HEK293T (cell line): ENCODE results near the gene TRAT1.
"Not testable (repeated sequence)": the region's sequence is repeated elsewhere in the genome, so short reads cannot be mapped to it uniquely, and the experiment has no call there.

ENCODE experiments used
- CTCF ChIA-PET: fragments of 350-600 bp; formaldehyde crosslinking; extraction: SDS; loops from one replicate; lab custom pipeline; 2021; ENCODE audit warnings: antibody characterized with exemption, inconsistent platforms; lab: Yijun Ruan, JAX
- POLR2A ChIA-PET: fragments of 350-600 bp; formaldehyde crosslinking; extraction: SDS; loops from one replicate; lab custom pipeline; 2020; ENCODE audit warnings: antibody characterized with exemption, inconsistent platforms; lab: Yijun Ruan, JAX
- DNase-seq: peaks from one replicate; pipeline ENCODE4 v3.0.0; 2012; ENCODE audit warnings: mixed read lengths; ENCODE audit errors: extremely low spot score
- ARNT ChIP-seq: fragments of 450-650 bp; IDR thresholded peaks from 2 replicates; pipeline ENCODE4 v1.6.1; 2017; ENCODE audit warnings: mild to moderate bottlenecking
- BHLHE40 ChIP-seq: fragments of 450-650 bp; IDR thresholded peaks from 2 replicates; pipeline ENCODE4 v1.6.1; 2016; ENCODE audit warnings: mild to moderate bottlenecking, moderate library complexity, borderline replicate concordance
- CTBP1 ChIP-seq: fragments of 450-650 bp; IDR thresholded peaks from 2 replicates; pipeline ENCODE4 v1.6.1; 2016; ENCODE audit warnings: borderline replicate concordance
- ELF4 ChIP-seq: fragments of 450-650 bp; IDR thresholded peaks from 2 replicates; pipeline ENCODE4 v1.6.1; 2017; ENCODE audit warnings: antibody characterized with exemption
- FOXA1 ChIP-seq: fragments of 450-650 bp; IDR thresholded peaks from 2 replicates; pipeline ENCODE4 v1.6.1; 2016; ENCODE audit warnings: mild to moderate bottlenecking
- FOXK2 ChIP-seq: fragments of 450-650 bp; IDR thresholded peaks from 2 replicates; pipeline ENCODE4 v1.6.1; 2016; ENCODE audit warnings: mild to moderate bottlenecking
- FOXM1 ChIP-seq: fragments of 450-650 bp; IDR thresholded peaks from 2 replicates; pipeline ENCODE4 v1.6.1; 2017; ENCODE audit warnings: mild to moderate bottlenecking, borderline replicate concordance
- HDGF ChIP-seq: fragments of 450-650 bp; IDR thresholded peaks from 2 replicates; pipeline ENCODE4 v1.6.1; 2017; ENCODE audit warnings: antibody characterized with exemption, borderline replicate concordance
- L3MBTL2 ChIP-seq: fragments of 450-650 bp; conservative IDR thresholded peaks from 2 replicates; pipeline ENCODE4 v1.6.1; 2016; ENCODE audit warnings: mild to moderate bottlenecking
- LEF1 ChIP-seq: fragments of 450-650 bp; IDR thresholded peaks from 2 replicates; pipeline ENCODE4 v1.6.1; 2017; ENCODE audit warnings: mild to moderate bottlenecking, borderline replicate concordance
- NFRKB ChIP-seq: fragments of 450-650 bp; IDR thresholded peaks from 2 replicates; pipeline ENCODE4 v1.6.1; 2016; ENCODE audit warnings: mild to moderate bottlenecking, moderate library complexity
- SP1 ChIP-seq: fragments of 450-650 bp; IDR thresholded peaks from 2 replicates; pipeline ENCODE4 v1.6.1; 2017
- SUZ12 ChIP-seq: fragments of 450-650 bp; IDR thresholded peaks from 2 replicates; pipeline ENCODE4 v1.6.1; 2016; ENCODE audit warnings: mild to moderate bottlenecking
- TARDBP ChIP-seq: fragments of 450-650 bp; IDR thresholded peaks from 2 replicates; pipeline ENCODE4 v1.6.1; 2016
- ZNF384 ChIP-seq: fragments of 450-650 bp; IDR thresholded peaks from 2 replicates; pipeline ENCODE4 v1.6.1; 2016
- TF ChIP-seq, protein P1 (sequence below): fragments of 450-650 bp; IDR thresholded peaks from 2 replicates; pipeline ENCODE4 v1.6.1; 2016

The TRAT1 gene

GRCh38 chr3:108804966-108805365 is 17.6 kb upstream of the TRAT1 start:
- TF ChIP-seq L3MBTL2 (no peak), FOXK2 (no peak), FOXM1 (no peak), TARDBP (no peak), BHLHE40 (no peak), HDGF (no peak), SP1 (no peak), ZNF384 (no peak), NFRKB (no peak), ELF4 (no peak), CTBP1 (no peak)
- DNase-seq = no peak
- CTCF ChIA-PET = no interaction called here
- POLR2A ChIA-PET = no interaction called here

GRCh38 chr3:108806316-108806715 is 16.3 kb upstream of the TRAT1 start:
- POLR2A ChIA-PET = no interaction called here
- CTCF ChIA-PET = no interaction called here
- no peak for DNase-seq
- TF ChIP-seq CTBP1 (no peak), FOXA1 (no peak), NFRKB (no peak), FOXM1 (no peak), TARDBP (no peak), LEF1 (no peak), ARNT (no peak), FOXK2 (no peak), ZNF384 (no peak), SUZ12 (no peak)
- TF ChIP-seq, protein P1, sequence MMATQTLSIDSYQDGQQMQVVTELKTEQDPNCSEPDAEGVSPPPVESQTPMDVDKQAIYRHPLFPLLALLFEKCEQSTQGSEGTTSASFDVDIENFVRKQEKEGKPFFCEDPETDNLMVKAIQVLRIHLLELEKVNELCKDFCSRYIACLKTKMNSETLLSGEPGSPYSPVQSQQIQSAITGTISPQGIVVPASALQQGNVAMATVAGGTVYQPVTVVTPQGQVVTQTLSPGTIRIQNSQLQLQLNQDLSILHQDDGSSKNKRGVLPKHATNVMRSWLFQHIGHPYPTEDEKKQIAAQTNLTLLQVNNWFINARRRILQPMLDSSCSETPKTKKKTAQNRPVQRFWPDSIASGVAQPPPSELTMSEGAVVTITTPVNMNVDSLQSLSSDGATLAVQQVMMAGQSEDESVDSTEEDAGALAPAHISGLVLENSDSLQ = no peak

DNA sequence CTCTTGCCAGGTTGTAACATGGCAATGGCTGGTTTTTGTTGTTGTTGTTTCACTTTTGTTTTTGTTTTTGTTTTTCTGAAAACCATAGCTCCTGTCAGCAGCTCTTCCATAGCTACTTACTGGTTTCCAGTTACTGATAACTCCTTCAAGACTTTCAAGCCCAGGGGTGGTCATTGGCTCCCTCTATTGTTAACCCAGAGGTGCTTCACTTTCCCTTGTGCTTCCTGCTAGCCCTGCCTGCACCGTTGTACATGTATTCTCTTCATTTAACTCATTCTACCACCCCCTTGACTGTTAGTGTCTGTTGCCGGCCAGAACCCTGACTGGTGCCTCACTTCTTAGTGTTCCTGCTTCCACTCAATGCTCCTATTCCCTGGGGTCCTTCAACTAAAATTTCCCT is 4.2 kb upstream of the TRAT1 start:
- TF ChIP-seq FOXK2 (no peak), ZNF384 (no peak), TARDBP (no peak), ARNT (no peak), FOXM1 (no peak), FOXA1 (no peak), NFRKB (no peak), BHLHE40 (no peak), HDGF (no peak), ELF4 (no peak), L3MBTL2 (no peak), SP1 (no peak), CTBP1 (no peak), LEF1 (no peak), SUZ12 (no peak)
- TF ChIP-seq, protein P1 = no peak
- peak; percentile 42 for DNase-seq
- CTCF ChIA-PET = interaction anchor here (0.5 to 0.9 kb wide), 3 partner anchors 9 to 147 kb away, joined by 3 to 4 read pairs (median 3); no protein-coding TSS in a partner anchor
- POLR2A ChIA-PET = no interaction called here

GRCh38 chr3:108820586-108820985 is 2.0 kb upstream of the TRAT1 start:
- TF ChIP-seq ELF4 = no peak
- TF ChIP-seq LEF1 = no peak
- TF ChIP-seq L3MBTL2 = no peak
- no peak for TF ChIP-seq TARDBP
- TF ChIP-seq CTBP1 = no peak
- TF ChIP-seq NFRKB = no peak
- TF ChIP-seq SUZ12 = no peak
- no peak for TF ChIP-seq FOXA1
- TF ChIP-seq, protein P1 = no peak
- TF ChIP-seq HDGF = no peak
- CTCF ChIA-PET = no interaction called here
- DNase-seq = no peak
- POLR2A ChIA-PET = no interaction called here

GRCh38 chr3:108823227-108823626 is 641 bp downstream of the TRAT1 start:
- POLR2A ChIA-PET = no interaction called here
- CTCF ChIA-PET = no interaction called here
- no peak for DNase-seq
- TF ChIP-seq FOXM1 = no peak
- no peak for TF ChIP-seq TARDBP
- no peak for TF ChIP-seq SP1
- no peak for TF ChIP-seq SUZ12
- no peak for TF ChIP-seq ARNT
- TF ChIP-seq L3MBTL2 = no peak
- no peak for TF ChIP-seq ZNF384
- TF ChIP-seq ELF4 = no peak
- no peak for TF ChIP-seq FOXK2
- TF ChIP-seq CTBP1 = no peak
- TF ChIP-seq, protein P1 = no peak
- TF ChIP-seq HDGF = no peak
- TF ChIP-seq LEF1 = no peak
- no peak for TF ChIP-seq BHLHE40
- no peak for TF ChIP-seq FOXA1
- TF ChIP-seq NFRKB = no peak

GRCh38 chr3:108823803-108824202 is 1.2 kb downstream of the TRAT1 start:
- CTCF ChIA-PET, POLR2A ChIA-PET: not testable (repeated sequence)

More at GRCh38 chr3:108823803-108824202, 1.2 kb downstream of the TRAT1 start:
- DNase-seq = not testable (repeated sequence)
